GM12878 (cell line): ENCODE measurements around the gene LASP1. TPM values are rescaled to one million over a fixed set of nuclear protein-coding genes. Genes with fewer than 3 reads are reported as not detected.
A peak's percentile ranks its signal among the peaks of the same experiment; 100 is the strongest.

Experiments
- ATAC-seq: fragments of 200-7000 bp; cut with Tn5 transposase; 3 replicates; pipeline ENCODE4 v1.9.1; 2020; ENCODE audit warnings: mild to moderate bottlenecking, moderate library complexity
- BruUV-seq: library from RNA; stranded (reverse); fragments of 400-500 nt; replicated peaks from 2 replicates; lab custom pipeline; 2021; lab: Mats Ljungman, UMichigan
- CTCF ChIA-PET: fragments of 300-600 bp; sonication (Branson Sonifier 250); formaldehyde crosslinking; extraction: SDS; loops from one replicate; lab custom pipeline; 2021; ENCODE audit warnings: inconsistent platforms; lab: Yijun Ruan, JAX
- POLR2A ChIA-PET: fragments of 350-600 bp; formaldehyde crosslinking; extraction: SDS; loops from one replicate; lab custom pipeline; 2021; ENCODE audit warnings: inconsistent platforms; lab: Charles Lee
- RAD21 ChIA-PET: fragments of 300-600 bp; sonication (Branson Sonifier 250); formaldehyde crosslinking; loops from one replicate; lab custom pipeline; 2023; ENCODE audit warnings: antibody characterized with exemption; ENCODE audit not compliant: unreplicated experiment; lab: Charles Lee
- SMC1A ChIA-PET: fragments of 300-600 bp; sonication (Branson Sonifier 250); formaldehyde crosslinking; loops from one replicate; lab custom pipeline; 2023; ENCODE audit not compliant: unreplicated experiment, uncharacterized antibody; lab: Charles Lee
- DNase-seq: peaks from one replicate; pipeline ENCODE4 v3.0.0-alpha.2; 2011; ENCODE audit warnings: low read depth, low spot score
- FAIRE-seq: peaks from 3 replicates; lab custom pipeline; 2011; peaks lifted over from hg19 to GRCh38; lab: Jason Lieb, UNC
- H2AFZ ChIP-seq: 2 replicates; pipeline ENCODE4 v1.6.0; 2011; ENCODE audit warnings: low read depth, low read length, control low read depth; ENCODE audit not compliant: control insufficient read depth
- H3K27ac ChIP-seq: 2 replicates; pipeline ENCODE4 v1.5.1; 2011; ENCODE audit warnings: control low read depth; ENCODE audit not compliant: control insufficient read depth, insufficient read depth
- H3K27me3 ChIP-seq, 2 experiments: replicated peaks in 1 of 2; 2 replicates each; pipeline versions ENCODE4 v1.6.0 to v1.6.1; 2011; ENCODE audit warnings: low read length in 1 of 2; ENCODE audit not compliant: control insufficient read depth in 2 of 2, insufficient read depth in 2 of 2
- H3K36me3 ChIP-seq, 2 experiments: 2 replicates each; pipeline ENCODE4 v1.5.1; 2011; ENCODE audit warnings: low read length in 1 of 2; ENCODE audit not compliant: control insufficient read depth in 2 of 2, insufficient read depth in 2 of 2
- H3K4me1 ChIP-seq: 2 replicates; pipeline ENCODE4 v1.6.1; 2011; ENCODE audit warnings: mild to moderate bottlenecking, low read length, moderate library complexity, mixed read lengths; ENCODE audit not compliant: control insufficient read depth, insufficient read depth
- H3K4me2 ChIP-seq: 2 replicates; pipeline ENCODE4 v1.6.0; 2011; ENCODE audit warnings: control low read depth; ENCODE audit not compliant: control insufficient read depth, insufficient read depth
- H3K4me3 ChIP-seq: fragments of 200-600 bp; sonication (generic); 2 replicates; pipeline ENCODE4 v1.5.1; 2016
- H3K79me2 ChIP-seq: 2 replicates; pipeline ENCODE4 v1.6.0; 2011; ENCODE audit warnings: low read length; ENCODE audit not compliant: control insufficient read depth, insufficient read depth
- H3K9ac ChIP-seq: 2 replicates; pipeline ENCODE4 v1.8.0; 2011; ENCODE audit warnings: low read length, control low read depth, mixed read lengths; ENCODE audit not compliant: control insufficient read depth, insufficient read depth
- H3K9me3 ChIP-seq: replicated peaks from 3 replicates; pipeline ENCODE4 v1.5.1; 2011; ENCODE audit warnings: mild to moderate bottlenecking, low read length; ENCODE audit not compliant: control insufficient read depth, insufficient read depth
- H4K20me1 ChIP-seq: 2 replicates; pipeline ENCODE4 v1.6.0; 2011; ENCODE audit not compliant: control insufficient read depth, insufficient read depth
- GABPA ChIP-seq: IDR thresholded peaks from 2 replicates; pipeline ENCODE4 v1.6.1; 2014; ENCODE audit warnings: antibody characterized with exemption, low read depth, mild to moderate bottlenecking, inconsistent platforms
- HDAC2 ChIP-seq: fragments of 200-600 bp; sonication (generic); IDR thresholded peaks from 2 replicates; pipeline ENCODE4 v1.6.1; 2017
- IKZF2 ChIP-seq, 2 experiments: fragments of 450-650 bp; IDR thresholded peaks; 2 replicates each; pipeline ENCODE4 v1.6.1; 2017; ENCODE audit warnings: mild to moderate bottlenecking in 2 of 2, moderate library complexity in 2 of 2
- NFYB ChIP-seq: IDR thresholded peaks from 2 replicates; pipeline ENCODE4 v1.6.1; 2011; ENCODE audit warnings: low read depth, mild to moderate bottlenecking, low read length, improper control_type of control experiment, moderate library complexity; ENCODE audit not compliant: insufficient read depth
- RB1 ChIP-seq: fragments of 450-650 bp; formaldehyde crosslinking; IDR thresholded peaks from 2 replicates; pipeline ENCODE4 v1.6.1; 2017; ENCODE audit warnings: mild to moderate bottlenecking, borderline replicate concordance
- SPI1 ChIP-seq: IDR thresholded peaks from 2 replicates; pipeline ENCODE4 v1.6.1; 2011; ENCODE audit warnings: low read depth, mild to moderate bottlenecking, low read length, moderate library complexity, borderline replicate concordance; ENCODE audit not compliant: insufficient read depth
- SREBF1 ChIP-seq: IDR thresholded peaks from 2 replicates; pipeline ENCODE4 v1.6.1; 2012; ENCODE audit warnings: mild to moderate bottlenecking, low read length
- SRF ChIP-seq, 2 experiments: IDR thresholded peaks; 2 replicates each; pipeline ENCODE4 v1.6.1; 2011; ENCODE audit warnings: low read depth in 2 of 2, low read length in 2 of 2, mild to moderate bottlenecking in 1 of 2, moderate library complexity in 1 of 2
- TBL1XR1 ChIP-seq: IDR thresholded peaks from 2 replicates; pipeline ENCODE4 v1.6.1; 2012; ENCODE audit warnings: low read depth, low read length, improper control_type of control experiment
- TCF12 ChIP-seq: IDR thresholded peaks from 2 replicates; pipeline ENCODE4 v1.6.1; 2011; ENCODE audit warnings: low read depth, mild to moderate bottlenecking, low read length
- ZNF384 ChIP-seq: IDR thresholded peaks from 2 replicates; pipeline ENCODE4 v1.6.1; 2012; ENCODE audit warnings: low read depth, mild to moderate bottlenecking, low read length, improper control_type of control experiment, borderline replicate concordance
- WGBS: methylation state at CpG from one replicate; pipeline ENCODE4 v1.1.6; 2016; ENCODE audit warnings: low lambda C conversion rate; ENCODE audit not compliant: insufficient replicate concordance, insufficient coverage; ENCODE audit errors: missing lambda C conversion rate; 5-methylcytosine and 5-hydroxymethylcytosine counted together
- in situ Hi-C: fragments of 300-500 bp; cut with MboI; formaldehyde crosslinking; loops from 9 replicates; pipeline ENCODE4 v1.14.3; 2018; ENCODE audit warnings: mixed read lengths
- intact Hi-C: fragments of 100-400 bp; cut with micrococcal nuclease; formaldehyde crosslinking; loops from one replicate; pipeline ENCODE4 v1.14.2; 2022; ENCODE audit not compliant: unreplicated experiment
- polyA plus RNA-seq, 11 experiments: library from polyadenylated mRNA; depleted of rRNA in 4 of 11; unstranded in 6 of 11; stranded (reverse) in 5 of 11; fragments of >200 nt; fragmentation: Nextera tagmentation in 4 of 11; fragmentation: Illumina TruSeq in 1 of 11; extraction: Ambion mirVana in 4 of 11; extraction: Trizol in 1 of 11; gene quantifications; 1 replicate in 1 of 11; 2 replicates in 10 of 11; pipeline versions ENCODE4 v1.2.1 to v1.2.3, GENCODE V29; 2011 to 2016; ENCODE audit warnings: inconsistent platforms in 2 of 11, missing spikeins in 2 of 11, low read depth in 1 of 11
- total RNA-seq, 4 experiments: library from RNA; depleted of rRNA in 3 of 4; stranded (reverse); fragments of >200 nt in 3 of 4; fragmentation: Illumina TruSeq in 1 of 4; extraction: Trizol in 1 of 4; gene quantifications; 2 replicates each; pipeline versions ENCODE4 v1.2.1 to v1.2.3, GENCODE V29; 2013 to 2021
- TF ChIP-seq, protein P1 (sequence below): fragments of 450-650 bp; IDR thresholded peaks from 2 replicates; pipeline ENCODE4 v1.6.1; 2016; ENCODE audit warnings: mild to moderate bottlenecking
- TF ChIP-seq, protein P2 (sequence below): fragments of 450-650 bp; IDR thresholded peaks from 2 replicates; pipeline ENCODE4 v1.6.1; 2017; ENCODE audit warnings: mild to moderate bottlenecking, low read depth, inconsistent platforms; ENCODE audit not compliant: poor library complexity, severe bottlenecking
- TF ChIP-seq, protein P3 (sequence below): fragments of 150-350 bp; IDR thresholded peaks from 2 replicates; pipeline ENCODE4 v1.6.1; 2016; ENCODE audit warnings: low read depth, low read length

LASP1 gene
- total and polyA plus RNA-seq, 10 of the 15 experiments (the other 5 are each of a cell fraction or from before 2014, with no cell fraction given), result 21.0 to 114 (median 59.3) TPM

DNA sequence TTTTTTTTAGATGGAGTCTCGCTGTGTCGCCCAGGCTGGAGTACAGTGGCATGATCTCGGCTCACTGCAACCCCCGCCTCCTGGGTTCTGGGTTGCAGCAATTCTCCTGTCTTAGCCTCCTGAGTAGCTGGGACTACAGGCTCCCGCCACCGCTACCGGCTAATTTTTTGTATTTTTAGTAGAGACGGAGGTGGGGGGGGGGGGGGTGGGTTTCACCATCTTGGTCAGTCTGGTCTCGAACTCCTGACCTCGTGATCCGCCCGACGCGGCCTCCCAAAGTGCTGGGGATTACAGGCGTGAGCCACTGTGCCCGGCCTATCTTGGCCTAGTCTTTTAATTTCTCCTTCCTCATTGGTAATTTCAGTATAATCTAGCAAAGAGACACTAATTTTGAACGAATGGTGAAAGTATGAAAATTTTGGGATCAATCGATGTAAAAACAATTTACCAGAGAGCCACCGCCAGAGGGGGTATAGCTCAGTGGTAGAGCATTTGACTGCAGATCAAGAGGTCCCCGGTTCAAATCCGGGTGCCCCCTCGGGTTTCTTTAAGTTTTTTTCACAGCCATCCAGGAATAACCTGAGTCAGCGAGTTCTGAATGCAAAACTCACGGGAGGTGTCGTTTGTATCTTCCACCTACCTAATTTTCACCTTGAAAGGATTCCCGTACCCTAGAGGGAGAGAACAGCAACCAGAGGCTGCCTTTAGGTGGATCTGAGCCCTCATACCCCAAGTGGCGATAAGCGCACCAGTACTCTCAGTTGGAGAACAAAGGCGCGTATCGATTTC lies 2.5 kb upstream of the LASP1 start:
- CTCF ChIA-PET, result interaction anchor here (0.6 to 5.4 kb wide), 9 partner anchors 9 to 286 kb away, joined by 3 to 27 read pairs (median 5); partner anchors contain the start of genes PSMB3 and RPL23
- intact Hi-C loops, result loop anchor here (5.0 to 10.0 kb wide), 2 partner anchors 193 to 285 kb away; partner anchors contain the start of genes EPOP and PLXDC1
- peak overlapping the region; percentile 87 for H3K4me3 ChIP-seq
- H3K79me2 ChIP-seq, result peaks cover 24% of the 10 kb centered on the region
- in situ Hi-C loops, result no loop called here
- WGBS, result under 1% methylated on average over 25 of the region's 31 CpGs
- FAIRE-seq (no peak), DNase-seq (peak; percentile 73), ATAC-seq (peak; percentile 5; the same call in 2 of the 3 replicates)
- peaks cover 21% of the 10 kb centered on the region for H3K4me1 ChIP-seq
- no TSS peak for BruUV-seq
- H3K27ac ChIP-seq, result peak overlapping the region; percentile 98
- H4K20me1 ChIP-seq, result peaks cover under 1% of the 10 kb centered on the region; the same call in 1 of the 2 replicates
- peak overlapping the region; percentile 80 for H2AFZ ChIP-seq
- peak overlapping the region; percentile 93 for H3K9ac ChIP-seq
- POLR2A ChIA-PET, result interaction anchor here (0.8 to 6.3 kb wide), 6 partner anchors 13 to 116 kb away, joined by 3 to 61 read pairs (median 5); partner anchors contain the start of genes PIP4K2B, PSMB3 and RPL23
- no peaks in the 10 kb centered on the region for H3K9me3 ChIP-seq
- peaks cover 0 to under 1% of the 10 kb centered on the region in 2 experiments; a peak in 1 of 4 replicates for H3K36me3 ChIP-seq
- no peaks in the 10 kb centered on the region for H3K27me3 ChIP-seq
- H3K4me2 ChIP-seq, result peak overlapping the region; percentile 83
- SMC1A ChIA-PET, result interaction anchor here (1.4 to 3.4 kb wide), 5 partner anchors 9 to 67 kb away, joined by 3 to 20 read pairs (median 7); partner anchors contain the start of gene RPL23
- RAD21 ChIA-PET, result interaction anchor here (0.9 to 1.6 kb wide), 8 partner anchors 13 to 286 kb away, joined by 3 to 13 read pairs (median 4); partner anchors contain the start of genes EPOP, PIP4K2B, PSMB3 and RPL23
- TF ChIP-seq IKZF2 (IDR thresholded peaks at IDR 0.05) (peak; percentile 13 to 38; a peak in 1 of 4 replicates), ZNF384 (no peak), SRF (IDR thresholded peaks at IDR 0.05; ENCODE audit: low read depth in 2 of 2, low read length in 2 of 2) (no peak), SPI1 (no peak), GABPA (peak; percentile 56; the same call in 1 of the 2 replicates), TBL1XR1 (peak; percentile 83), SREBF1 (no peak), HDAC2 (no peak), NFYB (no peak), RB1 (no peak), TCF12 (no peak)
- TF ChIP-seq, protein P1, sequence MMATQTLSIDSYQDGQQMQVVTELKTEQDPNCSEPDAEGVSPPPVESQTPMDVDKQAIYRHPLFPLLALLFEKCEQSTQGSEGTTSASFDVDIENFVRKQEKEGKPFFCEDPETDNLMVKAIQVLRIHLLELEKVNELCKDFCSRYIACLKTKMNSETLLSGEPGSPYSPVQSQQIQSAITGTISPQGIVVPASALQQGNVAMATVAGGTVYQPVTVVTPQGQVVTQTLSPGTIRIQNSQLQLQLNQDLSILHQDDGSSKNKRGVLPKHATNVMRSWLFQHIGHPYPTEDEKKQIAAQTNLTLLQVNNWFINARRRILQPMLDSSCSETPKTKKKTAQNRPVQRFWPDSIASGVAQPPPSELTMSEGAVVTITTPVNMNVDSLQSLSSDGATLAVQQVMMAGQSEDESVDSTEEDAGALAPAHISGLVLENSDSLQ, result no peak
- TF ChIP-seq, protein P2, sequence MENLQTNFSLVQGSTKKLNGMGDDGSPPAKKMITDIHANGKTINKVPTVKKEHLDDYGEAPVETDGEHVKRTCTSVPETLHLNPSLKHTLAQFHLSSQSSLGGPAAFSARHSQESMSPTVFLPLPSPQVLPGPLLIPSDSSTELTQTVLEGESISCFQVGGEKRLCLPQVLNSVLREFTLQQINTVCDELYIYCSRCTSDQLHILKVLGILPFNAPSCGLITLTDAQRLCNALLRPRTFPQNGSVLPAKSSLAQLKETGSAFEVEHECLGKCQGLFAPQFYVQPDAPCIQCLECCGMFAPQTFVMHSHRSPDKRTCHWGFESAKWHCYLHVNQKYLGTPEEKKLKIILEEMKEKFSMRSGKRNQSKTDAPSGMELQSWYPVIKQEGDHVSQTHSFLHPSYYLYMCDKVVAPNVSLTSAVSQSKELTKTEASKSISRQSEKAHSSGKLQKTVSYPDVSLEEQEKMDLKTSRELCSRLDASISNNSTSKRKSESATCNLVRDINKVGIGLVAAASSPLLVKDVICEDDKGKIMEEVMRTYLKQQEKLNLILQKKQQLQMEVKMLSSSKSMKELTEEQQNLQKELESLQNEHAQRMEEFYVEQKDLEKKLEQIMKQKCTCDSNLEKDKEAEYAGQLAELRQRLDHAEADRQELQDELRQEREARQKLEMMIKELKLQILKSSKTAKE, result peak; percentile 88
- TF ChIP-seq, protein P3, sequence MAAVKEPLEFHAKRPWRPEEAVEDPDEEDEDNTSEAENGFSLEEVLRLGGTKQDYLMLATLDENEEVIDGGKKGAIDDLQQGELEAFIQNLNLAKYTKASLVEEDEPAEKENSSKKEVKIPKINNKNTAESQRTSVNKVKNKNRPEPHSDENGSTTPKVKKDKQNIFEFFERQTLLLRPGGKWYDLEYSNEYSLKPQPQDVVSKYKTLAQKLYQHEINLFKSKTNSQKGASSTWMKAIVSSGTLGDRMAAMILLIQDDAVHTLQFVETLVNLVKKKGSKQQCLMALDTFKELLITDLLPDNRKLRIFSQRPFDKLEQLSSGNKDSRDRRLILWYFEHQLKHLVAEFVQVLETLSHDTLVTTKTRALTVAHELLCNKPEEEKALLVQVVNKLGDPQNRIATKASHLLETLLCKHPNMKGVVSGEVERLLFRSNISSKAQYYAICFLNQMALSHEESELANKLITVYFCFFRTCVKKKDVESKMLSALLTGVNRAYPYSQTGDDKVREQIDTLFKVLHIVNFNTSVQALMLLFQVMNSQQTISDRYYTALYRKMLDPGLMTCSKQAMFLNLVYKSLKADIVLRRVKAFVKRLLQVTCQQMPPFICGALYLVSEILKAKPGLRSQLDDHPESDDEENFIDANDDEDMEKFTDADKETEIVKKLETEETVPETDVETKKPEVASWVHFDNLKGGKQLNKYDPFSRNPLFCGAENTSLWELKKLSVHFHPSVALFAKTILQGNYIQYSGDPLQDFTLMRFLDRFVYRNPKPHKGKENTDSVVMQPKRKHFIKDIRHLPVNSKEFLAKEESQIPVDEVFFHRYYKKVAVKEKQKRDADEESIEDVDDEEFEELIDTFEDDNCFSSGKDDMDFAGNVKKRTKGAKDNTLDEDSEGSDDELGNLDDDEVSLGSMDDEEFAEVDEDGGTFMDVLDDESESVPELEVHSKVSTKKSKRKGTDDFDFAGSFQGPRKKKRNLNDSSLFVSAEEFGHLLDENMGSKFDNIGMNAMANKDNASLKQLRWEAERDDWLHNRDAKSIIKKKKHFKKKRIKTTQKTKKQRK, result no peak
